Loucy (cell line): Measurements from ENCODE around the gene CCL26.
A peak's percentile ranks its signal among the peaks of the same experiment; 100 is the strongest.
"Not testable (repeated sequence)": the region's sequence is repeated elsewhere in the genome, so short reads cannot be mapped to it uniquely, and the experiment has no call there.

Experiments used
- H2AFZ ChIP-seq: fragments of 200-600 bp; sonication (generic); 2 replicates; pipeline ENCODE4 v1.6.0; 2016; ENCODE audit warnings: antibody characterized with exemption, mild to moderate bottlenecking, low read length, moderate library complexity
- H3F3A ChIP-seq: fragments of 200-600 bp; 2 replicates; pipeline ENCODE4 v1.6.0; 2016; ENCODE audit warnings: antibody characterized with exemption, low read depth, mild to moderate bottlenecking
- H3K27me3 ChIP-seq: fragments of 200-600 bp; sonication (generic); 2 replicates; pipeline ENCODE4 v1.6.1; 2014; ENCODE audit warnings: low read length, mild to moderate bottlenecking; ENCODE audit not compliant: insufficient read depth, poor library complexity, severe bottlenecking
- H3K36me3 ChIP-seq: fragments of 200-600 bp; sonication (generic); 2 replicates; pipeline ENCODE4 v1.6.1; 2016; ENCODE audit warnings: low read length; ENCODE audit not compliant: insufficient read depth
- H3K4me1 ChIP-seq: fragments of 200-600 bp; sonication (generic); 2 replicates; pipeline ENCODE4 v1.5.1; 2014; ENCODE audit warnings: low read length, mild to moderate bottlenecking; ENCODE audit not compliant: insufficient read depth, poor library complexity, severe bottlenecking
- H3K4me2 ChIP-seq: fragments of 200-600 bp; sonication (generic); 2 replicates; pipeline ENCODE4 v1.6.0; 2014; ENCODE audit warnings: antibody characterized with exemption, low read length, low read depth, mild to moderate bottlenecking; ENCODE audit not compliant: poor library complexity, severe bottlenecking
- H3K4me3 ChIP-seq: fragments of 200-600 bp; sonication (generic); 2 replicates; pipeline ENCODE4 v1.5.1; 2014; ENCODE audit warnings: low read length, mild to moderate bottlenecking, mixed read lengths; ENCODE audit not compliant: poor library complexity, severe bottlenecking
- H3K79me2 ChIP-seq: fragments of 200-600 bp; sonication (generic); 2 replicates; pipeline ENCODE4 v1.6.1; 2014; ENCODE audit warnings: low read length; ENCODE audit not compliant: insufficient read depth
- H3K9ac ChIP-seq: fragments of 200-600 bp; sonication (generic); 2 replicates; pipeline ENCODE4 v1.6.0; 2014; ENCODE audit warnings: mild to moderate bottlenecking, low read depth, low read length, moderate library complexity; ENCODE audit not compliant: poor library complexity, severe bottlenecking
- H3K9me2 ChIP-seq: fragments of 200-600 bp; sonication (generic); replicated peaks from 2 replicates; pipeline ENCODE4 v1.6.1; 2016; ENCODE audit warnings: low read depth, low read length, mixed read lengths
- H3K9me3 ChIP-seq: fragments of 200-600 bp; sonication (generic); 2 replicates; pipeline ENCODE4 v1.6.1; 2014; ENCODE audit warnings: mild to moderate bottlenecking, antibody characterized with exemption, low read length, low read depth; ENCODE audit not compliant: insufficient read depth
- H4K20me1 ChIP-seq: fragments of 200-600 bp; sonication (generic); 2 replicates; pipeline ENCODE4 v1.6.0; 2014; ENCODE audit warnings: antibody characterized with exemption, low read length, mild to moderate bottlenecking; ENCODE audit not compliant: insufficient read depth, poor library complexity, severe bottlenecking
- EZH2phosphoT487 ChIP-seq: fragments of 200-600 bp; IDR thresholded peaks from 2 replicates; pipeline ENCODE4 v1.6.1; 2018; ENCODE audit warnings: antibody characterized with exemption, mild to moderate bottlenecking, moderate library complexity, borderline replicate concordance
- TF ChIP-seq, protein P1 (sequence below): fragments of 200-600 bp; sonication (generic); conservative IDR thresholded peaks from 2 replicates; pipeline ENCODE4 v1.5.1; 2014; ENCODE audit warnings: mild to moderate bottlenecking, antibody characterized with exemption, low read length

CCL26 gene

GRCh38 chr7:75783058-75783457 is 11.0 kb upstream of the CCL26 start:
- not testable (repeated sequence) for H3F3A ChIP-seq, H3K9me3 ChIP-seq, H2AFZ ChIP-seq, H3K4me3 ChIP-seq, H3K27me3 ChIP-seq, H3K4me1 ChIP-seq, H4K20me1 ChIP-seq, H3K36me3 ChIP-seq, H3K4me2 ChIP-seq, H3K79me2 ChIP-seq, H3K9me2 ChIP-seq, H3K9ac ChIP-seq

DNA sequence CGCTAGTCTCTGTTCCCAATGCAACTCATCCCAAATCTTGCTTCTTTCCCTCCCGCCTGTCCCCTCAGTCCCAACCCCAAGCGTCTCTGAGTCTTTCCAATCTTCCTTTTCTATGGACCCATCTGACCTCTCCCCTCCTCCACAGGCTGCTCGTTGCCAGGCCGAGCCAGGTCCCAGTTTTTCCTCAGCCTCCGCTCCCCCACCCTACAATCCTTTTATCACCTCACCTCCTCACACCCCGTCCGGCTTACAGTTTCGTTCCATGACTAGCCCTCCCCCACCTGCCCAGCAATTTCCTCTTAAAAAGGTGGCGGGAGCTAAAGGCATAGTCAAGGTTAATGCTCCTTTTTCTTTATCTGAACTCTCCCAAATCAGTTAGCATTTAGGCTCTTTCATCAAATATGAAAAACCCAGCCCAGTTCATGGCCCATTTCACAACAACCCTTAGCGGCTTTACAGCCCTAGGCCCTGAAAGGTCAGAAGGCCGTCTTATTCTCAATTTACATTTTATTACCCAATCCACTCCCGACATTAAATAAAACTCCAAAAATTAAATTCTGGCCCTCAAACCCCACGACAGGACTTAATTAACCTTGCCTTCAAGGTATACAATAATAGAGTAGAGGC is 8.7 kb upstream of the CCL26 start:
- not testable (repeated sequence) for H3K36me3 ChIP-seq, H3K9me3 ChIP-seq, H3K9ac ChIP-seq, H3K27me3 ChIP-seq, H3K4me2 ChIP-seq, H3K9me2 ChIP-seq, H3F3A ChIP-seq, H4K20me1 ChIP-seq, H3K79me2 ChIP-seq, H2AFZ ChIP-seq, H3K4me3 ChIP-seq
- H3K4me1 ChIP-seq, result peaks cover 12% of the 10 kb centered on the region

DNA sequence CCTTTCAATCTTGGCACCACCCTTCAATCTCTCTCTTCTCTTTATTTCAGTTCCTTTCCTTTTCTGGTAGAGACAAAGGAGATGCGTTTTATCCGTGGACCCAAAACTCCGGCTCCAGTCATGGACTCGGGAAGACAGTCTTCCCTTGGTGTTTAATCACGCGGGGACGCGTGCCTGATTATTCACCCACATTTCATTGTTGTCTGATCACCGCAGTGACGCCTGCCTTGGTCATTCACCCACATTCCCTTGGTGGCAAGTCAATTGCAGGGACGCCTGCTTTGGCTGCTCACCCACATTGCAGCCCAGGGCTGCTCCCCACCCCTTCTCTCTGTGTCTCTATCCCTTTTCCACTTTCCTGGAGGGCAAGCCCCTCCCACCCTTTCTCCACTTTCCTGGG is 7.5 kb upstream of the CCL26 start:
- H3K27me3 ChIP-seq, H3K79me2 ChIP-seq, H3K4me3 ChIP-seq, H3F3A ChIP-seq, H3K4me2 ChIP-seq, H3K9me2 ChIP-seq, H3K9ac ChIP-seq, H3K36me3 ChIP-seq, H4K20me1 ChIP-seq, H2AFZ ChIP-seq, H3K9me3 ChIP-seq: not testable (repeated sequence)
- H3K4me1 ChIP-seq, result peaks cover 19% of the 10 kb centered on the region

DNA sequence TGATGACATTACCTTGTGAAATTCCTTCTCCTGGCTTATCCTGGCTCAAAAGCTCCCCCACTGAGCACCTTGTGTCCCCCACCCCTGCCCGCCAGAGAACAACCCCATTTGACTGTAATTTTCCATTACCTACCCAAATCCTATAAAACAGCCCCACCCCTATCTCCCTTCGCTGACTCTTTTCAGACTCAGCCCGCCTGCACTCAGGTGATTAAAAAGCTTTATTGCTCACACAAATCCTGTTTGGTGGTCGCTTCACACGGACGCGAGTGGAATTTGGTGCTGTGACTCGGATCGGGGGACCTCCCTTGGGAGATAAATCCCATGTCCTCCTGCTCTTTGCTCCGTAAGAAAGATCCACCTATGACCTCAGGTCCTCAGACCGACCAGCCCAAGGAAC is 7.0 kb upstream of the CCL26 start:
- not testable (repeated sequence) for H3K9me2 ChIP-seq, H3K27me3 ChIP-seq, H4K20me1 ChIP-seq, H2AFZ ChIP-seq, H3K9ac ChIP-seq, H3K4me2 ChIP-seq, H3F3A ChIP-seq, H3K36me3 ChIP-seq, H3K9me3 ChIP-seq, H3K4me3 ChIP-seq, H3K79me2 ChIP-seq
- H3K4me1 ChIP-seq, result peaks cover 19% of the 10 kb centered on the region

DNA sequence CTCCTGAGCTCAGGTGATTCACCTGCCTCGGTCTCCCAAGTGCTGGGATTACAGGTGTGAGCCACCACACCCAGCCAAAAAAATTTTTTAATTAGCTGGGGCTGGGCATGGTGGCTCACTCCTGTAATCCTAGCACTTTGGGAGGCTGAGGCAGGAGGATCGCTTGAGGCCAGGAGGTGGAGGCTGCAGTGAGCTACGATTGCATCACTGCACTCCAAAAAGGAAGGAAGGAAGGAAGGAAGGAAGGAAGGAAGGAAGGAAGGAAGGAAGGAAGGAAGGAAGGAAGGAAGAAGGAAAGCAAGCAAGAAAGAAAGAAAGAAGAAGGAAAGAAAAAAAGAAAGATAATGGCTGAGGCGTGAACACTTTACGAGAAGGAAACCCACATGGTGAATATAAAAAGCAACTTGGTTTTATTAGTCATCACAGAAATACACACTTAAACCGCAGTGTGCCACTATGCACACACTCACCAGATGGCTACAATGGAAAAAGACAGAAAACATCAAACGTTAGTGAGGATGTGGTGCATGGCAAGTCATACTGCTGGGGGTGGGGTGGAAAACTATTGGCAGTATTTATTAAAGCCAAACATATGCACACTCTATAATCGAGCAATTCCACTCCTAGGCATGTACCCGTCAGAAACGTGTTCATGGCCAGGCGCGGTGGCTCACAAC is 4.4 kb upstream of the CCL26 start:
- Histone ChIP-seq H2AFZ (no peak overlapping the region), H3K36me3 (no peaks in the 10 kb centered on the region), H3F3A (no peaks in the 10 kb centered on the region), H3K4me3 (no peak overlapping the region), H3K79me2 (no peaks in the 10 kb centered on the region), H3K9me3 (no peaks in the 10 kb centered on the region), H4K20me1 (no peaks in the 10 kb centered on the region), H3K4me1 (peaks cover 19% of the 10 kb centered on the region), H3K27me3 (no peaks in the 10 kb centered on the region), H3K4me2 (no peak overlapping the region), H3K9ac (no peak overlapping the region), H3K9me2 (no peaks in the 10 kb centered on the region)
- no peak for TF ChIP-seq EZH2phosphoT487
- TF ChIP-seq, protein P1, sequence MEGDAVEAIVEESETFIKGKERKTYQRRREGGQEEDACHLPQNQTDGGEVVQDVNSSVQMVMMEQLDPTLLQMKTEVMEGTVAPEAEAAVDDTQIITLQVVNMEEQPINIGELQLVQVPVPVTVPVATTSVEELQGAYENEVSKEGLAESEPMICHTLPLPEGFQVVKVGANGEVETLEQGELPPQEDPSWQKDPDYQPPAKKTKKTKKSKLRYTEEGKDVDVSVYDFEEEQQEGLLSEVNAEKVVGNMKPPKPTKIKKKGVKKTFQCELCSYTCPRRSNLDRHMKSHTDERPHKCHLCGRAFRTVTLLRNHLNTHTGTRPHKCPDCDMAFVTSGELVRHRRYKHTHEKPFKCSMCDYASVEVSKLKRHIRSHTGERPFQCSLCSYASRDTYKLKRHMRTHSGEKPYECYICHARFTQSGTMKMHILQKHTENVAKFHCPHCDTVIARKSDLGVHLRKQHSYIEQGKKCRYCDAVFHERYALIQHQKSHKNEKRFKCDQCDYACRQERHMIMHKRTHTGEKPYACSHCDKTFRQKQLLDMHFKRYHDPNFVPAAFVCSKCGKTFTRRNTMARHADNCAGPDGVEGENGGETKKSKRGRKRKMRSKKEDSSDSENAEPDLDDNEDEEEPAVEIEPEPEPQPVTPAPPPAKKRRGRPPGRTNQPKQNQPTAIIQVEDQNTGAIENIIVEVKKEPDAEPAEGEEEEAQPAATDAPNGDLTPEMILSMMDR, result peak; percentile 29

DNA sequence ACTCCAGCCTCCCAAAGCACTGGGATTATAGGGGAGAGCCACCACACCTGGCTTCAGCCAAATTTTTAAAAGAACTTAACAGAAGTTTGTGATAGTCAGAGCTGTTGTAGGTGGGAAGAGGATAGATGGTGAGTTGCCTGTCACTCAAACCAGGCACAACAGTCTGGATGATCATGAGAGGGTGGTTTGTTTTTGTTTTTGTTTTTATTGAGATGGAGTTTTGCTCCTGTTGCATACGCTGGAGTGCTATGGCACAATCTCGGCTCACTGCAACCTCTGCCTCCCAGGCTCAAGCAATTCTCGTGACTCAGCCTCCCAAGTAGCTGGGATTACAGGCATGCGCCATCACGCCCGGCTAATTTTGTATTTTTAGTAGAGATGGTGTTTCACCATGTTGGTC is 1.9 kb upstream of the CCL26 start:
- H2AFZ ChIP-seq, H3F3A ChIP-seq, H4K20me1 ChIP-seq, H3K27me3 ChIP-seq, H3K9ac ChIP-seq, H3K4me3 ChIP-seq, H3K9me2 ChIP-seq, H3K79me2 ChIP-seq, H3K9me3 ChIP-seq, H3K4me2 ChIP-seq, H3K36me3 ChIP-seq: not testable (repeated sequence)
- peaks cover 19% of the 10 kb centered on the region for H3K4me1 ChIP-seq
